AG04449 (cell line): ENCODE results near the gene FASTKD2.

ENCODE experiments used
- CTCF ChIA-PET: fragments of 350-600 bp; formaldehyde crosslinking; extraction: SDS; loops from one replicate; lab custom pipeline; 2021; ENCODE audit warnings: antibody characterized with exemption; lab: Yijun Ruan, JAX
- POLR2A ChIA-PET: fragments of 400-600, 350-600 bp; formaldehyde crosslinking; extraction: SDS; loops from one replicate; lab custom pipeline; 2020; ENCODE audit warnings: antibody characterized with exemption, inconsistent platforms; lab: Yijun Ruan, JAX
- DNase-seq: peaks from one replicate; pipeline ENCODE4 v3.0.0-alpha.2; 2010; ENCODE audit warnings: low read depth, low spot score
- H3K4me3 ChIP-seq: 2 replicates; pipeline ENCODE4 v1.5.1; 2011; ENCODE audit warnings: low read depth, mild to moderate bottlenecking, control low read depth, low read length
- CTCF ChIP-seq: IDR thresholded peaks from one replicate; pipeline ENCODE4 v1.5.1; 2011; ENCODE audit warnings: mild to moderate bottlenecking, moderate library complexity, low read length, control low read depth, inconsistent platforms; ENCODE audit not compliant: insufficient read depth; ENCODE audit errors: missing control alignments

FASTKD2 gene

GRCh38 chr2:206814498-206814897 lies 49.1 kb downstream of the FASTKD2 start:
- H3K4me3 ChIP-seq = no peak overlapping the region
- POLR2A ChIA-PET = no interaction called here
- TF ChIP-seq CTCF = no peak
- DNase-seq = no peak
- CTCF ChIA-PET = interaction anchor here (1.2 to 1.4 kb wide), 2 partner anchors 11 to 20 kb away, joined by 3 read pairs; no protein-coding TSS in a partner anchor

- TF ChIP-seq CTCF = no peak
- CTCF ChIA-PET = no interaction called here
- no peak for DNase-seq
- POLR2A ChIA-PET = no interaction called here
- H3K4me3 ChIP-seq = no peak overlapping the region
These were observed 55.4 kb downstream of the FASTKD2 start for GRCh38 chr2:206820807-206821206.

GRCh38 chr2:206823178-206823577 lies 57.8 kb downstream of the FASTKD2 start:
- TF ChIP-seq CTCF = no peak
- DNase-seq = no peak
- ChIA-PET CTCF (interaction anchor here (1.2 to 2.1 kb wide), 2 partner anchors 17 to 23 kb away, joined by 3 to 4 read pairs; no protein-coding TSS in a partner anchor), POLR2A (no interaction called here)
- H3K4me3 ChIP-seq = no peak overlapping the region

- ChIA-PET POLR2A (no interaction called here), CTCF (interaction anchor here (1.1 to 2.1 kb wide), 3 partner anchors 9 to 24 kb away, joined by 3 to 4 read pairs (median 3); no protein-coding TSS in a partner anchor)
- no peak for TF ChIP-seq CTCF
- H3K4me3 ChIP-seq = no peak overlapping the region
- DNase-seq = no peak
These were observed 58.7 kb downstream of the FASTKD2 start for GRCh38 chr2:206824087-206824618.

GRCh38 chr2:206824993-206825392 lies 59.6 kb downstream of the FASTKD2 start:
- H3K4me3 ChIP-seq = no peak overlapping the region
- DNase-seq = no peak
- ChIA-PET POLR2A (no interaction called here), CTCF (interaction anchor here (2.1 kb wide), 1 partner anchor 16 kb away, joined by 4 read pairs; no protein-coding TSS in a partner anchor)
- TF ChIP-seq CTCF = no peak

GRCh38 chr2:206831442-206831995 lies 66.1 kb downstream of the FASTKD2 start:
- no peak for TF ChIP-seq CTCF
- DNase-seq = no peak
- POLR2A ChIA-PET = interaction anchor here (0.6 kb wide), 1 partner anchor 131 kb away, joined by 3 read pairs; no protein-coding TSS in a partner anchor
- H3K4me3 ChIP-seq = no peak overlapping the region
- CTCF ChIA-PET = no interaction called here
